Measurements from ENCODE around the gene SMS. TPM values are rescaled to one million over a fixed set of nuclear protein-coding genes. Genes with fewer than 3 reads are reported as not detected.

Gene SMS
- total RNA-seq, 2 donors from 2014 or later: 13.5 to 20.5 TPM

DNA sequence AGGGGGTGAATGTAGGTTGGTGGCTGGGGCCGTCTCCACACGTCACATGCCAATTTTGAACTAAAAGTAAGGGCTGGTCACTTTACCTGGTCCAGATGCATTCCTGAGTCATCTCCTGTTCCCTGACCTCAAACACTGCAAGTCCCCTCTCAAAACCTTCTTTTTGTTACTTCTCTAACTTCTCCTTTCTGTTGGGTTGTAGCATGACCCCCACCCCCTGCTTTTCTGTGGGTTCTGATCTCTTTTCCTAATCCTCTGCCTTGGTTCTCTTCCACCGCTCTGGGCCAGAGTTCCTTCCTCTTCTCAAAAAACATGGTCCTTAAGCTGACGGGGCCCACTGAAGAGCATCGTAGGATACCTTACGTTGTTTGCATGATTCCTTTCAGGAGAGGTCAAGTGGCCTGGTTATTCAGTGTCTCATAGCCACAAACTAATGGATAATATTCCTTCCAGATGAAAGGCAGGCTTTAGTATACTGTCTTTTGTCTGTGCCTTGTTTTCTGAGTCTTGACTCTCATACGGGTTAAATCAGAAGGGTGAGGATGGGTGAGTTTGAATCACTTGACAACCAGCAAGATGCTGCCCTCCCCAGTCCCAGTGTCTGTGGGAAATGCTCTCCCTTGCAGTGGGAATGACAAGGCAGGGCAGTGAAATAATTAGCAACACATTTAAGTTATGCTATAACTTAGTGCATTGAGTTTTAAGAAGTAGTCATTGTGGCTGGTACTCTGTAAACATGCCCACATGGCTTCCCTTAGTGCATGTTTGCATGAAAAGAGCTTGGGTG is 15.1 kb downstream of the SMS start:
- WGBS, 2 donors: 60 to 65% methylated on average over 5 to 7 of the region's 7 CpGs
- Histone ChIP-seq H3K4me3 (no peak overlapping the region), H3K36me3 (replicated peaks in 1 of 2; ENCODE audit: insufficient read depth in 1 of 2, low read depth in 2 of 2) (no peaks in the 10 kb centered on the region), H3K9me3 (no peaks in the 10 kb centered on the region), H3K27me3 (no peaks in the 10 kb centered on the region), H3K27ac (no peak overlapping the region), H3K4me1 (no peaks in the 10 kb centered on the region)
- ATAC-seq (no peak), DNase-seq (no peak)
- TF ChIP-seq POLR2A (IDR thresholded peaks at IDR 0.05): no peak
- TF ChIP-seq, protein P1, sequence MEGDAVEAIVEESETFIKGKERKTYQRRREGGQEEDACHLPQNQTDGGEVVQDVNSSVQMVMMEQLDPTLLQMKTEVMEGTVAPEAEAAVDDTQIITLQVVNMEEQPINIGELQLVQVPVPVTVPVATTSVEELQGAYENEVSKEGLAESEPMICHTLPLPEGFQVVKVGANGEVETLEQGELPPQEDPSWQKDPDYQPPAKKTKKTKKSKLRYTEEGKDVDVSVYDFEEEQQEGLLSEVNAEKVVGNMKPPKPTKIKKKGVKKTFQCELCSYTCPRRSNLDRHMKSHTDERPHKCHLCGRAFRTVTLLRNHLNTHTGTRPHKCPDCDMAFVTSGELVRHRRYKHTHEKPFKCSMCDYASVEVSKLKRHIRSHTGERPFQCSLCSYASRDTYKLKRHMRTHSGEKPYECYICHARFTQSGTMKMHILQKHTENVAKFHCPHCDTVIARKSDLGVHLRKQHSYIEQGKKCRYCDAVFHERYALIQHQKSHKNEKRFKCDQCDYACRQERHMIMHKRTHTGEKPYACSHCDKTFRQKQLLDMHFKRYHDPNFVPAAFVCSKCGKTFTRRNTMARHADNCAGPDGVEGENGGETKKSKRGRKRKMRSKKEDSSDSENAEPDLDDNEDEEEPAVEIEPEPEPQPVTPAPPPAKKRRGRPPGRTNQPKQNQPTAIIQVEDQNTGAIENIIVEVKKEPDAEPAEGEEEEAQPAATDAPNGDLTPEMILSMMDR (IDR thresholded peaks at IDR 0.05): no peak
- intact Hi-C loops (cut with DNase I): no loop called here

DNA sequence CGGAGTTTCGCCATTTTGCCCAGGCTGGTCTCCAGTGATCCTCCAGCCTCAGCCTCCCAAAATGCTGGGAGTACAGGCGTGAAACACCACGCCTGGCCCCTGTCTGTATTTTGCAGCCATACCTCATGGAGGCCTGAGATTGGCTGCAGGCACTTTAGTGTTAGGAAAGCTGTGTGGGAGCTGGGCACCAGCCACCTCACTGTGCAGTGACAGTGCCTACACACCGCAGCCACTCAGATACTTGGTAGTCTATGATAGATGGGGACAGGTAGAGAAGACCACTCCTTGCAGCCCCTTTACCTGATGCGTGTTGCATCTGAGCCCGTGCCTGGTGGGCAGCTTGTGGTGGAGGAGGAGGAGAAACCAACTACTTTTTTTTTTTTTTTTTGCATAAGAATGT is 16.3 kb downstream of the SMS start:
- Histone ChIP-seq H3K4me3 (no peak overlapping the region), H3K27me3 (no peaks in the 10 kb centered on the region), H3K36me3 (replicated peaks in 1 of 2; ENCODE audit: insufficient read depth in 1 of 2, low read depth in 2 of 2) (no peaks in the 10 kb centered on the region), H3K27ac (no peak overlapping the region), H3K9me3 (no peaks in the 10 kb centered on the region), H3K4me1 (no peaks in the 10 kb centered on the region)
- DNase-seq: no peak
- WGBS, 2 donors: 93 to 100% methylated on average over 2 to 5 of the region's 7 CpGs
- TF ChIP-seq, protein P1 (IDR thresholded peaks at IDR 0.05): no peak
- TF ChIP-seq POLR2A (IDR thresholded peaks at IDR 0.05): no peak
- no peak for ATAC-seq
- intact Hi-C loops (cut with DNase I): no loop called here

DNA sequence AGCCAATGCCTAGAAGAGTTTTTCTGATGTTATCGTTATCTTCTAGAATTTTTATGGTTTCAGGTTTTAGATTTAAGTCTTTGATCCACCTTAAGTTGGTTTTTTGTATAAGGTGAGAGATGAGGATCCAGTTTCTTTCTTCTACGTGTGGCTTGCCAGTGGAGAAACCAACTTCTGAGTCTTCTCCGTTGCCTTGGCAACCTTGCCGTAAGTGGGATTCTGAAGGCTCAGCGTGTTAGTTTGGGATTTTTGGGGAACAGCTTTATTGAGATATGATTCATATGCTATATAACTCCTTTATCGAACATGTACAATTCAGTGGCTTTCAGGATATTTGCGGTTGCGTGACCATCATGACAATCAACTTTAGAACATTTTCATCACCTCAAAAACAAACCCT is 17.7 kb downstream of the SMS start:
- H3K27me3 ChIP-seq: no peaks in the 10 kb centered on the region
- no peak overlapping the region for H3K4me3 ChIP-seq
- DNase-seq (no peak), ATAC-seq (no peak)
- no peaks in the 10 kb centered on the region for H3K4me1 ChIP-seq
- H3K27ac ChIP-seq: no peak overlapping the region
- no peaks in the 10 kb centered on the region for H3K9me3 ChIP-seq
- intact Hi-C loops (cut with DNase I): no loop called here
- no peak for TF ChIP-seq POLR2A (IDR thresholded peaks at IDR 0.05)
- TF ChIP-seq, protein P1 (IDR thresholded peaks at IDR 0.05): no peak
- 81% methylated on average over 8 of the region's 8 CpGs for WGBS, 2 donors
- no peaks in the 10 kb centered on the region for H3K36me3 ChIP-seq (replicated peaks in 1 of 2; ENCODE audit: insufficient read depth in 1 of 2, low read depth in 2 of 2)

DNA sequence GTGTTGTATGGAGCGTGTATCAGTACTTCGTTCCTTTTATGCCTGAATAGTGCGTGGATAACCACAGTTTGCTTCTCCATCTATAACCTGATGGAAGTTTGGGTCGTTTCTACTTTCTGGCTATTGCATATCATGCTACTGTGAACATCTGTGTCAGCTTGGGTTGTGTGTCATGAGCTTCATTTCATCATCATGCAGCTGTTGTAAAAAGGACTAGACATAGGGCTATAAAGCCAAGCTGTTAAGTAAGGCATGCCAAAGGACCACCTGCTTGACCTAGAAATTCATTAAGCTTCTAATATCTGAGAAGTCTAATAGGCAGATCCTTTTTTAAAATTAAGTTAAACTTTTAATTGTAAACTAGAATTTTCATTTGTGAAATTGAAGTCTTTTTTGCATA is 18.4 kb downstream of the SMS start:
- no peak for DNase-seq
- H3K9me3 ChIP-seq: no peaks in the 10 kb centered on the region
- H3K36me3 ChIP-seq (replicated peaks in 1 of 2; ENCODE audit: insufficient read depth in 1 of 2, low read depth in 2 of 2): no peaks in the 10 kb centered on the region
- H3K4me1 ChIP-seq: no peaks in the 10 kb centered on the region
- H3K4me3 ChIP-seq: no peak overlapping the region
- 91 to 98% methylated on average over 4 of the region's 4 CpGs for WGBS, 2 donors
- no peak for TF ChIP-seq POLR2A (IDR thresholded peaks at IDR 0.05)
- TF ChIP-seq, protein P1 (IDR thresholded peaks at IDR 0.05): no peak
- no peak for ATAC-seq
- intact Hi-C loops (cut with DNase I): no loop called here
- H3K27ac ChIP-seq: no peak overlapping the region
- H3K27me3 ChIP-seq: no peaks in the 10 kb centered on the region
